Smooth muscle cell (in vitro differentiated cells): Measurements from ENCODE around the gene DCTN1. TPM values are rescaled to one million over a fixed set of nuclear protein-coding genes. Genes with fewer than 3 reads are reported as not detected.

Experiments used
- DNase-seq: peaks from one replicate; lab custom pipeline; 2025; ENCODE audit not compliant: unreplicated experiment; lab: John Stamatoyannopoulos, UW
- H2AFZ ChIP-seq: fragments of 200-600 bp; sonication (generic); 2 replicates; pipeline ENCODE4 v1.6.0; 2016; ENCODE audit warnings: antibody characterized with exemption, low read depth, mild to moderate bottlenecking
- H3F3A ChIP-seq: fragments of 200-600 bp; sonication (generic); 2 replicates; pipeline ENCODE4 v1.6.0; 2017; ENCODE audit warnings: antibody characterized with exemption, low read depth
- H3K27ac ChIP-seq: fragments of 200-600 bp; sonication (generic); 2 replicates; pipeline ENCODE4 v1.5.1; 2016; ENCODE audit warnings: low read depth, mild to moderate bottlenecking
- H3K27me3 ChIP-seq: fragments of 200-600 bp; sonication (generic); 2 replicates; pipeline ENCODE4 v1.6.1; 2016; ENCODE audit warnings: low read depth, mild to moderate bottlenecking
- H3K36me3 ChIP-seq: fragments of 200-600 bp; sonication (generic); 2 replicates; pipeline ENCODE4 v1.5.1; 2016; ENCODE audit warnings: low read depth
- H3K4me1 ChIP-seq: fragments of 200-600 bp; sonication (generic); 2 replicates; pipeline ENCODE4 v1.5.1; 2016; ENCODE audit warnings: low read depth
- H3K4me2 ChIP-seq: fragments of 200-600 bp; sonication (generic); 2 replicates; pipeline ENCODE4 v1.6.0; 2016; ENCODE audit warnings: mild to moderate bottlenecking
- H3K4me3 ChIP-seq: fragments of 200-600 bp; sonication (generic); 2 replicates; pipeline ENCODE4 v1.5.1; 2016; ENCODE audit warnings: mild to moderate bottlenecking
- H3K79me2 ChIP-seq: fragments of 200-600 bp; sonication (generic); 2 replicates; pipeline ENCODE4 v1.6.0; 2016; ENCODE audit warnings: low read depth, mild to moderate bottlenecking
- H3K9ac ChIP-seq: fragments of 200-600 bp; sonication (generic); 2 replicates; pipeline ENCODE4 v1.6.0; 2016; ENCODE audit warnings: low read depth
- H3K9me3 ChIP-seq: fragments of 200-600 bp; sonication (generic); replicated peaks from 2 replicates; pipeline ENCODE4 v1.5.1; 2016; ENCODE audit warnings: low read depth
- H4K20me1 ChIP-seq: fragments of 200-600 bp; sonication (generic); 2 replicates; pipeline ENCODE4 v1.6.0; 2016; ENCODE audit warnings: low read depth
- CTCF ChIP-seq: fragments of 200-600 bp; sonication (generic); IDR thresholded peaks from 2 replicates; pipeline ENCODE4 v1.5.1; 2017; ENCODE audit warnings: borderline replicate concordance, mild to moderate bottlenecking, antibody characterized with exemption; ENCODE audit not compliant: insufficient read depth, poor library complexity, severe bottlenecking
- WGBS: methylation state at CpG from one replicate; pipeline ENCODE4 v1.1.7; 2016; ENCODE audit warnings: low lambda C conversion rate; 5-methylcytosine and 5-hydroxymethylcytosine counted together
- polyA plus RNA-seq: library from polyadenylated mRNA; unstranded; fragments of >200 nt; fragmentation: Nextera tagmentation; extraction: Ambion mirVana; gene quantifications from 2 replicates; pipeline ENCODE4 v1.2.1, GENCODE V29; 2016
- total RNA-seq: library from RNA; depleted of rRNA; stranded (reverse); fragments of >200 nt; gene quantifications from 2 replicates; pipeline ENCODE4 v1.2.3, GENCODE V29; 2014

The DCTN1 gene
- total and polyA plus RNA-seq, 2 experiments from 2014 or later, result 65.8 to 105 TPM

GRCh38 chr2:74327627-74328026 is 52.5 kb downstream of the DCTN1 start:
- no peak for DNase-seq

GRCh38 chr2:74327199-74327598 is 52.9 kb downstream of the DCTN1 start:
- no peaks in the 10 kb centered on the region for H4K20me1 ChIP-seq
- H3K4me1 ChIP-seq, result peaks cover 8% of the 10 kb centered on the region
- H3K4me2 ChIP-seq, result no peak overlapping the region
- no peaks in the 10 kb centered on the region for H3K9me3 ChIP-seq
- no peaks in the 10 kb centered on the region for H3K27me3 ChIP-seq
- no peak overlapping the region for H3K9ac ChIP-seq
- H3K36me3 ChIP-seq, result no peaks in the 10 kb centered on the region
- no peaks in the 10 kb centered on the region for H3F3A ChIP-seq
- H3K27ac ChIP-seq, result no peak overlapping the region
- DNase-seq, result no peak
- 63% methylated on average over 5 of the region's 5 CpGs for WGBS
- no peak overlapping the region for H3K4me3 ChIP-seq
- H2AFZ ChIP-seq, result no peak overlapping the region
- H3K79me2 ChIP-seq, result no peaks in the 10 kb centered on the region
- no peak for TF ChIP-seq CTCF

More at GRCh38 chr2:74327627-74328026, 52.5 kb downstream of the DCTN1 start:
- no peaks in the 10 kb centered on the region for H3K36me3 ChIP-seq
- no peaks in the 10 kb centered on the region for H3F3A ChIP-seq
- WGBS, result 90% methylated on average over 1 of the region's 1 CpG
- H3K9me3 ChIP-seq, result no peaks in the 10 kb centered on the region
- no peak overlapping the region for H3K4me3 ChIP-seq
- H2AFZ ChIP-seq, result no peak overlapping the region
- no peak overlapping the region for H3K4me2 ChIP-seq
- H3K4me1 ChIP-seq, result peaks cover 8% of the 10 kb centered on the region
- TF ChIP-seq CTCF, result no peak
- H3K79me2 ChIP-seq, result no peaks in the 10 kb centered on the region
- no peaks in the 10 kb centered on the region for H3K27me3 ChIP-seq
- H3K9ac ChIP-seq, result no peak overlapping the region
- no peaks in the 10 kb centered on the region for H4K20me1 ChIP-seq
- no peak overlapping the region for H3K27ac ChIP-seq

GRCh38 chr2:74325815-74326214 is 54.3 kb downstream of the DCTN1 start:
- no peak overlapping the region for H3K4me2 ChIP-seq
- H3F3A ChIP-seq, result no peaks in the 10 kb centered on the region
- H3K9me3 ChIP-seq, result no peaks in the 10 kb centered on the region
- H3K4me3 ChIP-seq, result no peak overlapping the region
- no peak for DNase-seq
- WGBS, result 94% methylated on average over 2 of the region's 2 CpGs
- peaks cover 8% of the 10 kb centered on the region for H3K4me1 ChIP-seq
- TF ChIP-seq CTCF, result no peak
- H3K27ac ChIP-seq, result no peak overlapping the region
- H4K20me1 ChIP-seq, result no peaks in the 10 kb centered on the region
- H3K9ac ChIP-seq, result no peak overlapping the region
- H2AFZ ChIP-seq, result no peak overlapping the region
- no peaks in the 10 kb centered on the region for H3K79me2 ChIP-seq
- no peaks in the 10 kb centered on the region for H3K27me3 ChIP-seq
- peaks cover 3% of the 10 kb centered on the region for H3K36me3 ChIP-seq

- Histone ChIP-seq H2AFZ (no peak overlapping the region), H3K36me3 (peaks cover 3% of the 10 kb centered on the region), H3K4me2 (no peak overlapping the region), H3K79me2 (no peaks in the 10 kb centered on the region), H4K20me1 (no peaks in the 10 kb centered on the region), H3K27ac (no peak overlapping the region), H3K4me3 (no peak overlapping the region), H3F3A (no peaks in the 10 kb centered on the region), H3K9me3 (no peaks in the 10 kb centered on the region), H3K27me3 (no peaks in the 10 kb centered on the region), H3K4me1 (no peaks in the 10 kb centered on the region), H3K9ac (no peak overlapping the region)
- 89% methylated on average over 2 of the region's 2 CpGs for WGBS
- no peak for TF ChIP-seq CTCF
- no peak for DNase-seq
Measured at GRCh38 chr2:74321737-74322136, 58.4 kb downstream of the DCTN1 start.
